GM23338 (cell line): ENCODE results near the gene MMRN2. TPM values are rescaled to one million over a fixed set of nuclear protein-coding genes. Genes with fewer than 3 reads are reported as not detected.

Experiments
- ATAC-seq: fragments of 200-7000 bp; cut with Tn5 transposase; 3 replicates; pipeline ENCODE4 v1.9.1; 2020
- DNase-seq: peaks from one replicate; pipeline ENCODE4 v3.0.0-alpha.2; 2015; ENCODE audit warnings: low spot score
- H2AFZ ChIP-seq: fragments of 200-600 bp; sonication (generic); 2 replicates; pipeline ENCODE4 v1.8.0; 2016; ENCODE audit warnings: antibody characterized with exemption, mild to moderate bottlenecking, moderate library complexity
- H3F3A ChIP-seq: fragments of 200-600 bp; sonication (generic); replicated peaks from 2 replicates; pipeline ENCODE4 v1.8.0; 2017; ENCODE audit warnings: antibody characterized with exemption, mixed run types, low read depth
- H3K27ac ChIP-seq: fragments of 200-600 bp; sonication (generic); 2 replicates; pipeline ENCODE4 v1.6.1; 2016; ENCODE audit warnings: low read depth
- H3K27me3 ChIP-seq: fragments of 200-600 bp; sonication (generic); 2 replicates; pipeline ENCODE4 v1.8.0; 2016; ENCODE audit warnings: mild to moderate bottlenecking, mixed run types, moderate library complexity; ENCODE audit not compliant: insufficient read depth
- H3K36me3 ChIP-seq: fragments of 200-600 bp; sonication (generic); 2 replicates; pipeline ENCODE4 v1.8.0; 2016; ENCODE audit warnings: mild to moderate bottlenecking; ENCODE audit not compliant: insufficient read depth
- H3K4me1 ChIP-seq: fragments of 200-600 bp; sonication (generic); 2 replicates; pipeline ENCODE4 v1.8.0; 2016; ENCODE audit warnings: mild to moderate bottlenecking, moderate library complexity; ENCODE audit not compliant: insufficient read depth
- H3K4me2 ChIP-seq: fragments of 200-600 bp; sonication (generic); 2 replicates; pipeline ENCODE4 v1.7.1; 2017; ENCODE audit warnings: mixed run types
- H3K4me3 ChIP-seq: fragments of 200-600 bp; sonication (generic); 2 replicates; pipeline ENCODE4 v1.6.1; 2016; ENCODE audit warnings: mixed run types
- H3K79me2 ChIP-seq: fragments of 200-600 bp; sonication (generic); replicated peaks from 2 replicates; pipeline ENCODE4 v1.8.0; 2017; ENCODE audit warnings: mild to moderate bottlenecking; ENCODE audit not compliant: insufficient read depth
- H3K9me2 ChIP-seq: fragments of 200-600 bp; sonication (generic); 2 replicates; pipeline ENCODE4 v1.8.0; 2017; ENCODE audit not compliant: insufficient read depth
- H4K20me1 ChIP-seq: fragments of 200-600 bp; sonication (generic); replicated peaks from 2 replicates; pipeline ENCODE4 v1.8.0; 2017; ENCODE audit warnings: mild to moderate bottlenecking; ENCODE audit not compliant: insufficient read depth
- H3K27ac Mint-ChIP-seq: 2 replicates; pipeline ENCODE4 v1.8.0; 2020; ENCODE audit warnings: inconsistent platforms, mild to moderate bottlenecking, moderate library complexity, mixed read lengths
- H3K27me3 Mint-ChIP-seq: 3 replicates; pipeline ENCODE4 v1.8.0; 2022; ENCODE audit warnings: low read depth, mild to moderate bottlenecking, moderate library complexity, mixed read lengths, inconsistent platforms; ENCODE audit not compliant: insufficient read depth, poor library complexity
- H3K36me3 Mint-ChIP-seq: 3 replicates; pipeline ENCODE4 v1.8.0; 2021; ENCODE audit warnings: low read depth, mild to moderate bottlenecking, inconsistent platforms, moderate library complexity, mixed read lengths
- H3K4me1 Mint-ChIP-seq: 3 replicates; pipeline ENCODE4 v1.8.0; 2020; ENCODE audit warnings: mild to moderate bottlenecking, inconsistent platforms, mixed read lengths
- H3K4me3 Mint-ChIP-seq: 3 replicates; pipeline ENCODE4 v1.8.0; 2021; ENCODE audit warnings: moderate library complexity, mild to moderate bottlenecking, inconsistent platforms, mixed read lengths
- H3K9me3 Mint-ChIP-seq: 3 replicates; pipeline ENCODE4 v1.8.0; 2020; ENCODE audit warnings: moderate library complexity, mild to moderate bottlenecking, inconsistent platforms, mixed read lengths
- CREB1 ChIP-seq: fragments of 250-450 bp; sonication (Bioruptor Pico); IDR thresholded peaks from 2 replicates; pipeline ENCODE4 v1.5.0; 2020; ENCODE audit warnings: low read depth, mild to moderate bottlenecking, moderate library complexity
- EZH2 ChIP-seq: fragments of 200-600 bp; sonication (generic); IDR thresholded peaks from one replicate; pipeline ENCODE4 v1.8.0; 2017; ENCODE audit warnings: antibody characterized with exemption, mild to moderate bottlenecking, low read depth; ENCODE audit not compliant: unreplicated experiment
- EZH2phosphoT487 ChIP-seq: fragments of 200-600 bp; sonication (generic); IDR thresholded peaks from one replicate; pipeline ENCODE4 v1.8.1; 2018; ENCODE audit warnings: antibody characterized with exemption; ENCODE audit not compliant: unreplicated experiment
- JUNB ChIP-seq: IDR thresholded peaks from one replicate; pipeline ENCODE4 v1.6.1; 2016; ENCODE audit warnings: antibody characterized with exemption; ENCODE audit not compliant: unreplicated experiment
- NANOG ChIP-seq: IDR thresholded peaks from 2 replicates; pipeline ENCODE4 v1.6.1; 2016; ENCODE audit warnings: antibody characterized with exemption, borderline replicate concordance
- POLR2AphosphoS5 ChIP-seq: IDR thresholded peaks from 2 replicates; pipeline ENCODE4 v1.6.1; 2016; ENCODE audit warnings: antibody characterized with exemption, low read depth
- STAT1 ChIP-seq: IDR thresholded peaks from one replicate; pipeline ENCODE4 v1.6.1; 2016; ENCODE audit warnings: antibody characterized with exemption; ENCODE audit not compliant: unreplicated experiment
- ZNF114 ChIP-seq: fragments of 250-450 bp; sonication (Bioruptor Pico); IDR thresholded peaks from 2 replicates; pipeline ENCODE4 v1.5.0; 2020; ENCODE audit warnings: mild to moderate bottlenecking, moderate library complexity
- ZNF331 ChIP-seq: fragments of 250-450 bp; sonication (Bioruptor Pico); IDR thresholded peaks from 2 replicates; pipeline ENCODE4 v1.5.0; 2020; ENCODE audit warnings: low read depth, mild to moderate bottlenecking, moderate library complexity
- polyA plus RNA-seq: library from polyadenylated mRNA; unstranded; fragments of >200 nt; fragmentation: Nextera tagmentation; extraction: Ambion mirVana; gene quantifications from 2 replicates; pipeline ENCODE4 v1.2.1, GENCODE V29; 2016
- total RNA-seq: library from RNA; depleted of rRNA; stranded (reverse); fragments of >200 nt; shearing (Covaris generic); gene quantifications from 2 replicates; pipeline ENCODE4 v1.2.3, GENCODE V29; 2014
- TF ChIP-seq, protein P1 (sequence below): IDR thresholded peaks from 2 replicates; pipeline ENCODE4 v1.6.1; 2016; ENCODE audit warnings: antibody characterized with exemption
- TF ChIP-seq, protein P2 (sequence below), 2 experiments: fragments of 200-600 bp in 1 of 2; sonication (generic) in 1 of 2; conservative IDR thresholded peaks; 2 replicates each; pipeline versions ENCODE4 v1.5.1 to v1.6.1; 2016 to 2017; ENCODE audit warnings: antibody characterized with exemption in 2 of 2, low read depth in 2 of 2, mild to moderate bottlenecking in 2 of 2, moderate library complexity in 1 of 2
- TF ChIP-seq, protein P3 (sequence below): IDR thresholded peaks from one replicate; pipeline ENCODE4 v1.6.1; 2018; ENCODE audit warnings: antibody characterized with exemption; ENCODE audit not compliant: unreplicated experiment
- TF ChIP-seq, protein P4 (sequence below): fragments of 250-450 bp; sonication (Bioruptor Pico); IDR thresholded peaks from 2 replicates; pipeline ENCODE4 v1.5.0; 2020; ENCODE audit warnings: mild to moderate bottlenecking, moderate library complexity

MMRN2 gene
- total and polyA plus RNA-seq, 2 experiments from 2014 or later: 0.32 to 2.4 TPM

DNA sequence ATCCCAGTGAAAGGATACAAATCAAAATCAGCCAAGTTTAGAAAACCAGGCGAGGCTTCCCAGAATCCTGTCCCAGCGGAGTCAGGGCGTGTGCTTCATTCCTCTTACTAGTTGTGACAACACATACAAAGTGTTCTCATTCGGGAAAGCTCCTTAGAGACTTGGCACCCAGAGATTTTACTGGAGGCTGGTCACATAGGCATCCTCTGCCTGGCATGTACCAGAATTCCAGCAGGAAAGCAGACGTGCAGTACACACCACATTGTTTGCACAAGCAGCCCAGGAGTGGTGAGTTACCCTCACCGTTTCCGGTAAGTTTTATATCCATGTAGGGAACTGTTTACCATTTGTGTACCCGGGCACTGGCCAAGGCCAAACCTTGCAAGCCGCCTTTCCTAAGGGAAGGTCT is 34.9 kb downstream of the MMRN2 start:
- Histone ChIP-seq H2AFZ (no peak overlapping the region), H4K20me1 (peaks cover 10% of the 10 kb centered on the region; the same call in 1 of the 2 replicates), H3K4me3 (no peak overlapping the region), H3K36me3 (peaks cover 56% of the 10 kb centered on the region), H3K4me1 (no peaks in the 10 kb centered on the region), H3F3A (peaks cover 6% of the 10 kb centered on the region; the same call in 1 of the 2 replicates), H3K79me2 (no peaks in the 10 kb centered on the region), H3K27ac (no peak overlapping the region), H3K27me3 (no peaks in the 10 kb centered on the region), H3K9me2 (no peaks in the 10 kb centered on the region), H3K4me2 (no peak overlapping the region)
- Mint-ChIP-seq H3K36me3 (peaks cover 66% of the 10 kb centered on the region), H3K27ac (no peak overlapping the region), H3K4me3 (no peak overlapping the region), H3K27me3 (no peaks in the 10 kb centered on the region), H3K9me3 (no peaks in the 10 kb centered on the region), H3K4me1 (no peaks in the 10 kb centered on the region)
- no peak for ATAC-seq
- TF ChIP-seq, protein P1, sequence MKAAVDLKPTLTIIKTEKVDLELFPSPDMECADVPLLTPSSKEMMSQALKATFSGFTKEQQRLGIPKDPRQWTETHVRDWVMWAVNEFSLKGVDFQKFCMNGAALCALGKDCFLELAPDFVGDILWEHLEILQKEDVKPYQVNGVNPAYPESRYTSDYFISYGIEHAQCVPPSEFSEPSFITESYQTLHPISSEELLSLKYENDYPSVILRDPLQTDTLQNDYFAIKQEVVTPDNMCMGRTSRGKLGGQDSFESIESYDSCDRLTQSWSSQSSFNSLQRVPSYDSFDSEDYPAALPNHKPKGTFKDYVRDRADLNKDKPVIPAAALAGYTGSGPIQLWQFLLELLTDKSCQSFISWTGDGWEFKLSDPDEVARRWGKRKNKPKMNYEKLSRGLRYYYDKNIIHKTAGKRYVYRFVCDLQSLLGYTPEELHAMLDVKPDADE: no peak
- TF ChIP-seq CREB1: no peak
- TF ChIP-seq ZNF114 (CRISPR knock-in tag): no peak
- no peak for TF ChIP-seq JUNB
- TF ChIP-seq, protein P2, sequence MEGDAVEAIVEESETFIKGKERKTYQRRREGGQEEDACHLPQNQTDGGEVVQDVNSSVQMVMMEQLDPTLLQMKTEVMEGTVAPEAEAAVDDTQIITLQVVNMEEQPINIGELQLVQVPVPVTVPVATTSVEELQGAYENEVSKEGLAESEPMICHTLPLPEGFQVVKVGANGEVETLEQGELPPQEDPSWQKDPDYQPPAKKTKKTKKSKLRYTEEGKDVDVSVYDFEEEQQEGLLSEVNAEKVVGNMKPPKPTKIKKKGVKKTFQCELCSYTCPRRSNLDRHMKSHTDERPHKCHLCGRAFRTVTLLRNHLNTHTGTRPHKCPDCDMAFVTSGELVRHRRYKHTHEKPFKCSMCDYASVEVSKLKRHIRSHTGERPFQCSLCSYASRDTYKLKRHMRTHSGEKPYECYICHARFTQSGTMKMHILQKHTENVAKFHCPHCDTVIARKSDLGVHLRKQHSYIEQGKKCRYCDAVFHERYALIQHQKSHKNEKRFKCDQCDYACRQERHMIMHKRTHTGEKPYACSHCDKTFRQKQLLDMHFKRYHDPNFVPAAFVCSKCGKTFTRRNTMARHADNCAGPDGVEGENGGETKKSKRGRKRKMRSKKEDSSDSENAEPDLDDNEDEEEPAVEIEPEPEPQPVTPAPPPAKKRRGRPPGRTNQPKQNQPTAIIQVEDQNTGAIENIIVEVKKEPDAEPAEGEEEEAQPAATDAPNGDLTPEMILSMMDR (conservative IDR thresholded peaks at IDR 0.05; ENCODE audit: low read depth in 2 of 2): no peak
- TF ChIP-seq ZNF331 (CRISPR knock-in tag): no peak
- no peak for TF ChIP-seq STAT1
- no peak for TF ChIP-seq EZH2phosphoT487
- TF ChIP-seq, protein P3, sequence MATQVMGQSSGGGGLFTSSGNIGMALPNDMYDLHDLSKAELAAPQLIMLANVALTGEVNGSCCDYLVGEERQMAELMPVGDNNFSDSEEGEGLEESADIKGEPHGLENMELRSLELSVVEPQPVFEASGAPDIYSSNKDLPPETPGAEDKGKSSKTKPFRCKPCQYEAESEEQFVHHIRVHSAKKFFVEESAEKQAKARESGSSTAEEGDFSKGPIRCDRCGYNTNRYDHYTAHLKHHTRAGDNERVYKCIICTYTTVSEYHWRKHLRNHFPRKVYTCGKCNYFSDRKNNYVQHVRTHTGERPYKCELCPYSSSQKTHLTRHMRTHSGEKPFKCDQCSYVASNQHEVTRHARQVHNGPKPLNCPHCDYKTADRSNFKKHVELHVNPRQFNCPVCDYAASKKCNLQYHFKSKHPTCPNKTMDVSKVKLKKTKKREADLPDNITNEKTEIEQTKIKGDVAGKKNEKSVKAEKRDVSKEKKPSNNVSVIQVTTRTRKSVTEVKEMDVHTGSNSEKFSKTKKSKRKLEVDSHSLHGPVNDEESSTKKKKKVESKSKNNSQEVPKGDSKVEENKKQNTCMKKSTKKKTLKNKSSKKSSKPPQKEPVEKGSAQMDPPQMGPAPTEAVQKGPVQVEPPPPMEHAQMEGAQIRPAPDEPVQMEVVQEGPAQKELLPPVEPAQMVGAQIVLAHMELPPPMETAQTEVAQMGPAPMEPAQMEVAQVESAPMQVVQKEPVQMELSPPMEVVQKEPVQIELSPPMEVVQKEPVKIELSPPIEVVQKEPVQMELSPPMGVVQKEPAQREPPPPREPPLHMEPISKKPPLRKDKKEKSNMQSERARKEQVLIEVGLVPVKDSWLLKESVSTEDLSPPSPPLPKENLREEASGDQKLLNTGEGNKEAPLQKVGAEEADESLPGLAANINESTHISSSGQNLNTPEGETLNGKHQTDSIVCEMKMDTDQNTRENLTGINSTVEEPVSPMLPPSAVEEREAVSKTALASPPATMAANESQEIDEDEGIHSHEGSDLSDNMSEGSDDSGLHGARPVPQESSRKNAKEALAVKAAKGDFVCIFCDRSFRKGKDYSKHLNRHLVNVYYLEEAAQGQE: no peak
- TF ChIP-seq EZH2: no peak
- no peak for TF ChIP-seq NANOG
- TF ChIP-seq, protein P4, sequence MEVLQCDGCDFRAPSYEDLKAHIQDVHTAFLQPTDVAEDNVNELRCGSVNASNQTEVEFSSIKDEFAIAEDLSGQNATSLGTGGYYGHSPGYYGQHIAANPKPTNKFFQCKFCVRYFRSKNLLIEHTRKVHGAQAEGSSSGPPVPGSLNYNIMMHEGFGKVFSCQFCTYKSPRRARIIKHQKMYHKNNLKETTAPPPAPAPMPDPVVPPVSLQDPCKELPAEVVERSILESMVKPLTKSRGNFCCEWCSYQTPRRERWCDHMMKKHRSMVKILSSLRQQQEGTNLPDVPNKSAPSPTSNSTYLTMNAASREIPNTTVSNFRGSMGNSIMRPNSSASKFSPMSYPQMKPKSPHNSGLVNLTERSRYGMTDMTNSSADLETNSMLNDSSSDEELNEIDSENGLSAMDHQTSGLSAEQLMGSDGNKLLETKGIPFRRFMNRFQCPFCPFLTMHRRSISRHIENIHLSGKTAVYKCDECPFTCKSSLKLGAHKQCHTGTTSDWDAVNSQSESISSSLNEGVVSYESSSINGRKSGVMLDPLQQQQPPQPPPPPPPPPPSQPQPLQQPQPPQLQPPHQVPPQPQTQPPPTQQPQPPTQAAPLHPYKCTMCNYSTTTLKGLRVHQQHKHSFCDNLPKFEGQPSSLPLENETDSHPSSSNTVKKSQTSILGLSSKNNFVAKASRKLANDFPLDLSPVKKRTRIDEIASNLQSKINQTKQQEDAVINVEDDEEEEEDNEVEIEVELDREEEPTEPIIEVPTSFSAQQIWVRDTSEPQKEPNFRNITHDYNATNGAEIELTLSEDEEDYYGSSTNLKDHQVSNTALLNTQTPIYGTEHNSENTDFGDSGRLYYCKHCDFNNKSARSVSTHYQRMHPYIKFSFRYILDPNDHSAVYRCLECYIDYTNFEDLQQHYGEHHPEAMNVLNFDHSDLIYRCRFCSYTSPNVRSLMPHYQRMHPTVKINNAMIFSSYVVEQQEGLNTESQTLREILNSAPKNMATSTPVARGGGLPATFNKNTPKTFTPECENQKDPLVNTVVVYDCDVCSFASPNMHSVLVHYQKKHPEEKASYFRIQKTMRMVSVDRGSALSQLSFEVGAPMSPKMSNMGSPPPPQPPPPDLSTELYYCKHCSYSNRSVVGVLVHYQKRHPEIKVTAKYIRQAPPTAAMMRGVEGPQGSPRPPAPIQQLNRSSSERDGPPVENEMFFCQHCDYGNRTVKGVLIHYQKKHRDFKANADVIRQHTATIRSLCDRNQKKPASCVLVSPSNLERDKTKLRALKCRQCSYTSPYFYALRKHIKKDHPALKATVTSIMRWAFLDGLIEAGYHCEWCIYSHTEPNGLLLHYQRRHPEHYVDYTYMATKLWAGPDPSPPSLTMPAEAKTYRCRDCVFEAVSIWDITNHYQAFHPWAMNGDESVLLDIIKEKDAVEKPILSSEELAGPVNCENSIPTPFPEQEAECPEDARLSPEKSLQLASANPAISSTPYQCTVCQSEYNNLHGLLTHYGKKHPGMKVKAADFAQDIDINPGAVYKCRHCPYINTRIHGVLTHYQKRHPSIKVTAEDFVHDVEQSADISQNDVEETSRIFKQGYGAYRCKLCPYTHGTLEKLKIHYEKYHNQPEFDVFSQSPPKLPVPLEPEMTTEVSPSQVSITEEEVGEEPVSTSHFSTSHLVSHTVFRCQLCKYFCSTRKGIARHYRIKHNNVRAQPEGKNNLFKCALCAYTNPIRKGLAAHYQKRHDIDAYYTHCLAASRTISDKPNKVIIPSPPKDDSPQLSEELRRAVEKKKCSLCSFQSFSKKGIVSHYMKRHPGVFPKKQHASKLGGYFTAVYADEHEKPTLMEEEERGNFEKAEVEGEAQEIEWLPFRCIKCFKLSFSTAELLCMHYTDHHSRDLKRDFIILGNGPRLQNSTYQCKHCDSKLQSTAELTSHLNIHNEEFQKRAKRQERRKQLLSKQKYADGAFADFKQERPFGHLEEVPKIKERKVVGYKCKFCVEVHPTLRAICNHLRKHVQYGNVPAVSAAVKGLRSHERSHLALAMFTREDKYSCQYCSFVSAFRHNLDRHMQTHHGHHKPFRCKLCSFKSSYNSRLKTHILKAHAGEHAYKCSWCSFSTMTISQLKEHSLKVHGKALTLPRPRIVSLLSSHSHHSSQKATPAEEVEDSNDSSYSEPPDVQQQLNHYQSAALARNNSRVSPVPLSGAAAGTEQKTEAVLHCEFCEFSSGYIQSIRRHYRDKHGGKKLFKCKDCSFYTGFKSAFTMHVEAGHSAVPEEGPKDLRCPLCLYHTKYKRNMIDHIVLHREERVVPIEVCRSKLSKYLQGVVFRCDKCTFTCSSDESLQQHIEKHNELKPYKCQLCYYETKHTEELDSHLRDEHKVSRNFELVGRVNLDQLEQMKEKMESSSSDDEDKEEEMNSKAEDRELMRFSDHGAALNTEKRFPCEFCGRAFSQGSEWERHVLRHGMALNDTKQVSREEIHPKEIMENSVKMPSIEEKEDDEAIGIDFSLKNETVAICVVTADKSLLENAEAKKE: no peak
- TF ChIP-seq POLR2AphosphoS5: no peak
- DNase-seq: no peak
